Loucy (cell line): ENCODE data around the gene CELSR1.

ENCODE experiments used
- EZH2phosphoT487 ChIP-seq: fragments of 200-600 bp; IDR thresholded peaks from 2 replicates; pipeline ENCODE4 v1.6.1; 2018; ENCODE audit warnings: antibody characterized with exemption, mild to moderate bottlenecking, moderate library complexity, borderline replicate concordance
- TF ChIP-seq, protein P1 (sequence below): fragments of 200-600 bp; sonication (generic); conservative IDR thresholded peaks from 2 replicates; pipeline ENCODE4 v1.5.1; 2014; ENCODE audit warnings: mild to moderate bottlenecking, antibody characterized with exemption, low read length

GRCh38 chr22:46469711-46470110, 67.7 kb downstream of the CELSR1 start:
- TF ChIP-seq, protein P1, sequence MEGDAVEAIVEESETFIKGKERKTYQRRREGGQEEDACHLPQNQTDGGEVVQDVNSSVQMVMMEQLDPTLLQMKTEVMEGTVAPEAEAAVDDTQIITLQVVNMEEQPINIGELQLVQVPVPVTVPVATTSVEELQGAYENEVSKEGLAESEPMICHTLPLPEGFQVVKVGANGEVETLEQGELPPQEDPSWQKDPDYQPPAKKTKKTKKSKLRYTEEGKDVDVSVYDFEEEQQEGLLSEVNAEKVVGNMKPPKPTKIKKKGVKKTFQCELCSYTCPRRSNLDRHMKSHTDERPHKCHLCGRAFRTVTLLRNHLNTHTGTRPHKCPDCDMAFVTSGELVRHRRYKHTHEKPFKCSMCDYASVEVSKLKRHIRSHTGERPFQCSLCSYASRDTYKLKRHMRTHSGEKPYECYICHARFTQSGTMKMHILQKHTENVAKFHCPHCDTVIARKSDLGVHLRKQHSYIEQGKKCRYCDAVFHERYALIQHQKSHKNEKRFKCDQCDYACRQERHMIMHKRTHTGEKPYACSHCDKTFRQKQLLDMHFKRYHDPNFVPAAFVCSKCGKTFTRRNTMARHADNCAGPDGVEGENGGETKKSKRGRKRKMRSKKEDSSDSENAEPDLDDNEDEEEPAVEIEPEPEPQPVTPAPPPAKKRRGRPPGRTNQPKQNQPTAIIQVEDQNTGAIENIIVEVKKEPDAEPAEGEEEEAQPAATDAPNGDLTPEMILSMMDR = no peak
- TF ChIP-seq EZH2phosphoT487 = no peak
